ENCODE data around the gene LIPM. TPM values are rescaled to one million over a fixed set of nuclear protein-coding genes. Genes with fewer than 3 reads are reported as not detected.

LIPM gene
- total RNA-seq, 1 donor from 2014 or later = not detected

DNA sequence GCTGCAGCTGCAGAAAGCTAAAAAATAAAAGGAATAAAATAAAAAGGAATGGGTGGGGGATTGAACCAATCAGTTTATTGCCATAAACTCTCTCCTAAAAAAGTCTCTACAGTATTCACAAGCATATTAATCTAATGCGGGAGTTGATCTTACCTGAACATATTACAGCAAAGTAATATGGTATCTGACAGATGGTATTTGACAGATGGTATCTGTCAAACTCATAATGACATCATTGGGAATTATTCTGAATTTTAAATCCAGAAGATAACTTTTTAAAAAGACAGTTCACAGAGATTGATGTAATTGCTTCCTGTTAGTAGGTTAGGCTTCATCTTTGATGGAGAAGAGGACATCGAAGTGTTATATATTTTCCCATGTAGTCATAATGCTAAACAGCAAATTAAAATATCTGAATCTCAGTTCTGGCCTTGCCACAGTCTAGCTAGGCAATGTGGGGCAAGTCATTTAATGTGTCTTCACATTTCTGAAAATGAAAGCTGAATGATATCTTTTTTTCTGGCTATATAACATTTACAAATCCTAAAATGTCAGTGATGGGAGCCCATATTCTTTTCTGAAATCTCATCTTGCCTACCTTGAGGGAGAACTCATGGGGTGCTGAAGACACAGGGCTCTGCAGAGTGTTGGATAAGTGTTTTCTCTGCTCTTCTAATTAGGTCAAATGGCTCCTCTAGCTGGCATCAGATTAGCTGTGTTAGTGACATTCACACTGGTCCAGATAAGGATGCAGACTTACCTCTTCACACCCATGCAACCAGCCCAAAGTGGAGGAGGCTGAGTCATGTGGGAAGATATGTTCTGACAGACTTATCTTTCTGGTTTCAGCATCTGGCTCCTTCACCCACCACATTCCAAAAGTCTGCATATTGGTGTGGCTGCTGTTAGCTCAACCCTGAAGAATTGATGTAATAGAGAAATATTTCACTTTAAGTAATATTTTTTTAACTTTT is 2.1 kb upstream of the LIPM start:
- Mint-ChIP-seq H3K36me3 (ENCODE audit: low read depth) (no peaks in the 10 kb centered on the region), H3K4me1 (no peaks in the 10 kb centered on the region), H3K27me3 (no peaks in the 10 kb centered on the region), H3K27ac (no peak overlapping the region), H3K9me3 (no peaks in the 10 kb centered on the region), H3K4me3 (no peak overlapping the region)
- ChIA-PET CTCF (no interaction called here), POLR2A (no interaction called here)
- ATAC-seq (ENCODE audit: low read depth) = no peak
- TF ChIP-seq, protein P1, sequence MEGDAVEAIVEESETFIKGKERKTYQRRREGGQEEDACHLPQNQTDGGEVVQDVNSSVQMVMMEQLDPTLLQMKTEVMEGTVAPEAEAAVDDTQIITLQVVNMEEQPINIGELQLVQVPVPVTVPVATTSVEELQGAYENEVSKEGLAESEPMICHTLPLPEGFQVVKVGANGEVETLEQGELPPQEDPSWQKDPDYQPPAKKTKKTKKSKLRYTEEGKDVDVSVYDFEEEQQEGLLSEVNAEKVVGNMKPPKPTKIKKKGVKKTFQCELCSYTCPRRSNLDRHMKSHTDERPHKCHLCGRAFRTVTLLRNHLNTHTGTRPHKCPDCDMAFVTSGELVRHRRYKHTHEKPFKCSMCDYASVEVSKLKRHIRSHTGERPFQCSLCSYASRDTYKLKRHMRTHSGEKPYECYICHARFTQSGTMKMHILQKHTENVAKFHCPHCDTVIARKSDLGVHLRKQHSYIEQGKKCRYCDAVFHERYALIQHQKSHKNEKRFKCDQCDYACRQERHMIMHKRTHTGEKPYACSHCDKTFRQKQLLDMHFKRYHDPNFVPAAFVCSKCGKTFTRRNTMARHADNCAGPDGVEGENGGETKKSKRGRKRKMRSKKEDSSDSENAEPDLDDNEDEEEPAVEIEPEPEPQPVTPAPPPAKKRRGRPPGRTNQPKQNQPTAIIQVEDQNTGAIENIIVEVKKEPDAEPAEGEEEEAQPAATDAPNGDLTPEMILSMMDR (IDR thresholded peaks at IDR 0.05) = no peak
- no peak for DNase-seq
- intact Hi-C loops (cut with micrococcal nuclease) = no loop called here

GRCh38 chr10:88803641-88804040 is 1.1 kb downstream of the LIPM start:
- no peaks in the 10 kb centered on the region for H3K4me1 Mint-ChIP-seq
- ATAC-seq (ENCODE audit: low read depth) (no peak), DNase-seq (no peak)
- no peaks in the 10 kb centered on the region for H3K27me3 Mint-ChIP-seq
- TF ChIP-seq, protein P1 (IDR thresholded peaks at IDR 0.05) = no peak
- ChIA-PET CTCF (no interaction called here), POLR2A (no interaction called here)
- no peaks in the 10 kb centered on the region for H3K36me3 Mint-ChIP-seq (ENCODE audit: low read depth)
- no peaks in the 10 kb centered on the region for H3K9me3 Mint-ChIP-seq
- H3K27ac Mint-ChIP-seq = no peak overlapping the region
- intact Hi-C loops (cut with micrococcal nuclease) = no loop called here
- H3K4me3 Mint-ChIP-seq = no peak overlapping the region

DNA sequence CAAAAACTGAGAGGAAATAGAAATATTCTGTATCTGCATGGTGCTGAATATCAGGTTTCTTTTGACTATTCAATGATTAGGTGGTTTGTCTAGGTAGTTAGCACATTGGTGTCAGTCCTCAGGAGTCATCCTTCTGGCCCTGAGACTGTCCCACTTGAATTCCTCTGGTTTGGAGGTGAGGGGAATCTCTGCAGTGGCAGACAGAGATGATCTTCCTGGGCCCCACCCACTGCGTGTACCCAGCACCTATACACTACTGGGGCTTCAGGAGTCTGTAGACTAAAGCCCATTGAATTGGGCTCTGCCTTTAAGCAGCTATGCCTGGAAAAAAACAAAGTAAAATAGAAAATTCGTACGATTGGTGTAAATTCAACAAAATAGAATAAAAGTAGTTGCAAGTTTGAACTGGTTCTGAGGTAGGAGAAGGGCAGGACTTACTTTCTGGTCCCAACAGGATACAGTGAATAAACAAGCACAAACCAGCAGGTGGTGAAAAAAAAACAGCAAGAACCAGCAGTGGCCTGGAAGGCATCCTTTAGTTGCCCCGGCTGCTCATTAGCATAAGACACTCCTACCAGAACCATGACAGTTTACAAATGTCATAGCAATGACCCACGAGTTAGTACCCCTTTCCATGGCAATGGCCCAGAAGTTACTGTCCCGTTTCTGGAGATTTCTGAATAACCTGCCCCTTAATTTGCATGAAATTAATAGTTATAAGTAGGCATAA is 1.7 kb downstream of the LIPM start:
- Mint-ChIP-seq H3K36me3 (ENCODE audit: low read depth) (no peaks in the 10 kb centered on the region), H3K4me3 (no peak overlapping the region), H3K4me1 (no peaks in the 10 kb centered on the region), H3K27me3 (no peaks in the 10 kb centered on the region), H3K9me3 (no peaks in the 10 kb centered on the region), H3K27ac (no peak overlapping the region)
- ChIA-PET POLR2A (no interaction called here), CTCF (no interaction called here)
- intact Hi-C loops (cut with micrococcal nuclease) = no loop called here
- TF ChIP-seq, protein P1 (IDR thresholded peaks at IDR 0.05) = no peak
- no peak for DNase-seq
- no peak for ATAC-seq (ENCODE audit: low read depth)

- Mint-ChIP-seq H3K4me1 (peaks cover 5% of the 10 kb centered on the region), H3K9me3 (no peaks in the 10 kb centered on the region), H3K4me3 (no peak overlapping the region), H3K27ac (no peak overlapping the region), H3K36me3 (ENCODE audit: low read depth) (no peaks in the 10 kb centered on the region), H3K27me3 (no peaks in the 10 kb centered on the region)
- no peak for ATAC-seq (ENCODE audit: low read depth)
- CTCF ChIA-PET = no interaction called here
- intact Hi-C loops (cut with micrococcal nuclease) = no loop called here
- POLR2A ChIA-PET = no interaction called here
- no peak for DNase-seq
- TF ChIP-seq, protein P1 (IDR thresholded peaks at IDR 0.05) = no peak
Observed at GRCh38 chr10:88805361-88805760, 2.8 kb downstream of the LIPM start.

- ChIA-PET CTCF (no interaction called here), POLR2A (interaction anchor here (0.6 kb wide), 1 partner anchor 444 kb away, joined by 3 read pairs; no protein-coding TSS in a partner anchor)
- ATAC-seq (ENCODE audit: low read depth) (no peak), DNase-seq (no peak)
- Mint-ChIP-seq H3K27ac (no peak overlapping the region), H3K9me3 (no peaks in the 10 kb centered on the region), H3K4me3 (no peak overlapping the region), H3K4me1 (peaks cover 5% of the 10 kb centered on the region), H3K36me3 (ENCODE audit: low read depth) (no peaks in the 10 kb centered on the region), H3K27me3 (no peaks in the 10 kb centered on the region)
- intact Hi-C loops (cut with micrococcal nuclease) = no loop called here
- TF ChIP-seq, protein P1 (IDR thresholded peaks at IDR 0.05) = no peak
Observed at GRCh38 chr10:88805924-88806323, 3.4 kb downstream of the LIPM start.

All from activated B cell treated with CpG ODN at 0.5 μM for 24 hours (primary cell).